Stimulated activated CD4-positive, alpha-beta T cell treated with anti-CD3 and anti-CD28 coated beads, Interleukin-1b, Interleukin-23, amount 100 ng/mL, for 4 hours (primary cell): ENCODE results near the gene DECR2.
A peak's percentile ranks its signal among the peaks of the same experiment; 100 is the strongest.
"Not testable (repeated sequence)": the region's sequence is repeated elsewhere in the genome, so short reads cannot be mapped to it uniquely, and the experiment has no call there.

Experiments
- DNase-seq, 2 donors: peaks; one replicate each; pipeline ENCODE4 v3.0.0-alpha.2; 2020; ENCODE audit warnings: low read depth in 2 of 2

DECR2 gene

DNA sequence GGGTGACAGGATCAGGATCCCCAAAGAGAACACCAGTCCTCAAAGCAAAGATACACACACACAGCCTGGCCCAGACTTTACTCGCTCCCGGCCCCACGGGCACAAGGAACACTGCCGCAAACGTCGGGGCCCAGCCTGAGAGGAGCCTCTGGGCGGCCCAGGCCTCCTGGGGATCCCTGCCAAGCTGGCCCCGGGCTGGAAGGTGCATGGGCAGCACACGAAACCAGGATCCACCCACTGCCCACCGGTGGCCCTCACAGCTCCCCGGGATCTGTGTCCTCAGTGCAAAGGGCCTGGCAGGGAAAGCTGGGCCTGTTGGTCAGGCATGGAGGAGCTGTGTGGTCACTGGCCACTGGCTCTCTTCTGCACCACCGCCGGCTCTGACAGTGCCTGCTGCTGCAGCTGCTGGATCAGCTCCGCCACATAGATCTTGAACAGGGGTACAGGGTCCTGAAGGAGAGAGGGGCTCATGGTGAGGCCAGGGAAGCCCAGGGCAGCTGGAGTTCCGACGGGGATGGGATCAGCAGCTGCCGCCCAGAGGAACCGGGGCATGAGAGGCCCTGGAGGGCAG, 34.3 kb upstream of the DECR2 start:
- DNase-seq, result no peak

DNA sequence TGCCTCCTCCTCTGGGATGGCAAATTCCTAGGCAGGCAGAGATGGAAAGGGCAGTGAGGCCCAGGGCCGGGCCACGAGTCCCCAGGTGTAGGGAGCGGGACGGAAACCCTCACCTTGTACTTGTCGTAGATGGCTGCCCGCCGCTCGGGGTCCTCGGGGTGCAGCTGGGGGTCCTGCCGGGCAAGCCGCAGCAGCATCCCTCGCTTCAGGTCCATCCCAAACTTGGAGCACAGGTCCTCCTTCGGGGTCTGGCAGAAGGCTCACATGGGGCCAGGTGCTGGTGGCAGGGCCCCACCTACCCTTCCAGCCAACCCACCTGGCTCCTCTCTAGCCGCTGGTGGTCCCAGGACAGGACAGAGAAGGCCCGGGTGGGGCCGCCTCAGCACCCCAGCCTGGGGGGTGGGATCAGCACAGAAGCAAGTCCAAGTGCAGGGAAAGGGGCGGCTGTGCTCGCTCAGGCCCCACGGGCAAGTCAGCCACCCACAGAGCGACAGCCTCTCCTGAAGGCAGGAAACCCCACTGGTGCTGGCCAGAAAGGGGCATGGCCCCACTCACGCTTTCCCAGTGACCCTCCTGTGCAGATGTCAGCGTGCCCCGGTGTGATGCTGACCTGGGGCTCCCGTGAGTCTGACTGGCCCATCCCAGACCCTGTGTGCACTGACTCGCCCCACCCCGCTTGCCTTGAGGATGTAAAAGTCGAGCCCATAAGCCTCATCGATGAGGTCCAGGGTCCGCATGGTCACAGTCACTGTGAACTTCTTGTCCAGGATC, 33.1 kb upstream of the DECR2 start:
- DNase-seq, result no peak

- DNase-seq, result no peak
Measured at GRCh38 chr16:369275-369865, 32.3 kb upstream of the DECR2 start.

DNA sequence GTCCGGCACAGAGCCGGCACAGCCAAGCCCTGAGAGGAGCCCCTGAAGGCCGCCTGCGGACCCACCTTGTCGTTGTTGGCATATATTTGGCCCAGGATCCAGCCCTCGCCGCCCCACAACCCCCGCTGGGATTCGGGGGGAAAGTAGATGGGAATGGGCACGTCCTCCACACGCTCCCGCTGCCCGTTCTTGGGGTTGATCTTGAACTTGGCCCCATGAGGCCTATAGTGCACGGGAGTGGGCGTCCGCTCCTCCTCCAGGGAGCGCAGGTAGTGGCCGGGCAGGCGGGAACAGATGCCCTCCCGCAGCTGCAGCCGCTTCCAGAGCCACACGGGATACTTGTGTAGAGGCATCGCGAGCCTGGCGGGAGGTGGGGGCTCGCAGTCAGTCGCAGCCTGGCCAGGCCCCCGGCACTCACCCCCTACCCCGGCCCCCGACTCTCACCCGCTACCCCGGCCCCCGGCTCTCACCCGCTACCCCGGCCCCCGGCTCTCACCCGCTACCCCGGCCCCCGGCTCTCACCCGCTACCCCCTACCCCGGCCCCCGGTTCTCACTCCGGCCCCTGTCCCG, 31.7 kb upstream of the DECR2 start:
- DNase-seq, result no peak

DNA sequence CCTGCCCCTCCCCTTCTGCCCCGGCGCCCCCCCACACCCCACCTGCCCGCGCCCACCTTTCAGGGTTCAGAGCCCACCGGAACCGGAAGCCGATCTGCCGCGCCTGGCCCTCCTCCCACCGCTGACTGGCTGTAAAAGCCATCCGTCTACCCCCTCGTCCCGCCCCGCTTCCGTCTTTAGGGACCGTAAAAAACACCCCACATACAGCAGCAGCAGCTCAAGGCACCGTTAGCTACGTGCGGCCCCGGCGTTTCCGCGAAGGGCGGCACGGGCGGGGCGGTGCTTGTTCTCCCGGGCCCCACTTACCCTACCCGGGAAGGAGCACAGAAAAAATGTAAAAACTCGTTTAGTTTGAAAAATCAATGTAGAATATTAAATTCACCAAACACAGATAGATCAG, 31.2 kb upstream of the DECR2 start, which contains the start of gene MRPL28:
Gene MRPL28, minus strand, starts transcription at position 96 of the 400 bp plus-strand sequence. CDS start 320 bp downstream, outside the sequence.
- DNase-seq, result peak; percentile 89 to 91

GRCh38 chr16:370979-371514, 30.6 kb upstream of the DECR2 start:
- DNase-seq, result no peak

- no peak for DNase-seq
Measured at GRCh38 chr16:371515-372301, 30.0 kb upstream of the DECR2 start.

DNA sequence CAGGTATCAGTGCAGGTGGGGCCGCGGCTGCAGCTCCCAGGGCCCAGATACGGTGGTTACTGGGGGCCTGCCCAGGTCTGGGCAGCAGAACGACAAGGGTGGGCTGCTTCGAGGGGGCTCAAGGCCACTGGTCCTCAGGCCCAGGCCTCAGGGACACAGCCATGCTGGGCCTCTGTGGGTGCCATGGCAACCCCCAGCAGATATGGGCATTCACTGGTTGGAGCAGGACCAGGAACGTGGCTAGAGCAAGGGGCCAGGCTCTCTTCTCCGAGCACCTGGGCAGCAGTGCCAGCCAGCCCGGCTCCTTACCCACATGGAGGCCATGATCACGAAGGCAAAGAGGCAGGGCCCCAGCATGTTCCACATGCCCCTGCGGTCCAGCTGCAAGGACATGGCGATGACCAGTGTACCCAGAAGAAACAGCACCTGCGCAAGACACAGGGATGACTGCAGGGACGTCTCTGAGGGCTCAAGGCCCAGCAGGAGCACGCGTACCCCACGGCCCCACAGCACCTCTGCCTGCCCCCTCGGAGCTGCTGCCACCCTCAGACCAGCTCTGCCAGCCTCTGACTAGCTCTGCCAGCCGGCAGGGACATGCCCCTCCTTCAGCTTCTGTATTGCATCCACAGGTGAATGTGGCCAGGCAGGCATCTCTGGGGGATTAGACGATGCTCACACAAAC, 29.2 kb upstream of the DECR2 start:
- DNase-seq, result no peak

- DNase-seq, result no peak
Measured at GRCh38 chr16:373020-373598, 28.6 kb upstream of the DECR2 start.

DNA sequence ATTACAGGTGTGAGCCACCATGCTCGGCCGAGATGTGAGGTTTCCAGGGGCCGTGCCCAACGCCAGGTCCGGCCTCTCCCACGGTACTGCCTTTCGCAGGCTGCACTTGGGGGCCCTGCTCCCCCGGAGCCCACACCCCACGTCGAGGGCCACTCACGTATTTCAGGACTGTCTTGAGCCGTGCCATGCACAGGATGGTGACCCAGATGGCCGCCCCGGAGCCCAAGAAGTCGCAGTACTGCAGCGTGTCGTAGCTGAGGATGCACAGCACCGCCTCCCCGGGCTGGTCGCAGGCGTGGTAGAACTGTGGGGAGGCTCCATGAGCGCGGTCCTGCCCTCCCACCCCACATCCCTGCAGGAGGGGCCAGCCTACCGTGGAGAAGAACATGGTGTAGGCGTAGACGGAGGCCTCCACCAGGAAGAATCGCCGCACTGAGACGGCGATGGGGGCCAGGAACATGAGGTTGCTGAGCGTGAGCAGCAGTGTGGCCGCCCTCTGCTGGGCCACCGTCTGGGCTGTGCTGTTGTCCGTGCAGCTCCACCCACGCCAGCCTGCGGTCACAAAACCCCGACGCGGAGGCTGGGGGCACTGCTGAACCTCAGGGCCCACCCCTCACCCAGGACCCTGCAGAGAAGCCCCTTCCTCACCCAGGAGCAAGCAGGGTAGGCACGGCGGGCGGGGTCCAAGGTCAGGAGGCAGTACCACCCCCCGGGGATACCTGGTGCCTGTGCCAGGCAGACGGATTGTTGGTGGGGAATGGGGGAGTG, 27.7 kb upstream of the DECR2 start:
- no peak for DNase-seq

DNA sequence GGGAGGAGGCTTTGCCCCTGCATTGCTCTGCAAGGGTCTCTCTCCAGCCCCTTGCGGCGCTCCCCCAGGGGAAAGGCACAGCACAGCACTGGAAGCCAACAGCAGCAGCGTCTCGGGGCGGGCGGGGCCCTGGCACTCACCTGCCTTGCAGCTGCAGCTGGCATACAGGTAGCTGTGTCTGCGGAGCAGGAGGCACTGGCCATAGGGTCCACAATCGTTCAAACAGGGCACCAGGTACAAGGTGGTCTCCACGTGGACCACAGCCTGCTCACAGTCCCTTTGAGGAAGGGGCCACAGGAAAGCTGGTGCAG, 27.1 kb upstream of the DECR2 start:
- no peak for DNase-seq

DNA sequence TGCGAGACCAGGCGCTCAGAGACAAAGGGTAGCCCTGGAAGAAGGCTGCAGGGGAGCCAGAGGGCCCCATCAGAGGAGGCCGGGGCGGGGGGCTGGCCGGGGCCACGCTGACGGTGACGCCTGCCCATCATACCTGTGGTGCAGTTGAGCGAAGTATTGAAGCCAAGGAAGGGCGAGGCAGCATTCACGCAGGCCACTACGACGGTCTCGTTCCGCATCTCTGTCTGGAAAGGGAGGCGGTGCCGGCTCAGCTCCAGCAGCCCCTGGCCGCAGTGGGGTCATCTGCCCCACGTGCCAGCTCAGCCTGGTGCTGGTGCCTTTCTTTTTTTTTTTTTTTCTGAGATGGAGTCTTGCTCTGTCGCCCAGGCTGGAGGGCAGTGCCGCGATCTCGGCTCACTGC, 26.5 kb upstream of the DECR2 start:
- DNase-seq, result no peak

- DNase-seq, result no peak
Measured at GRCh38 chr16:375927-376816, 25.5 kb upstream of the DECR2 start.

DNA sequence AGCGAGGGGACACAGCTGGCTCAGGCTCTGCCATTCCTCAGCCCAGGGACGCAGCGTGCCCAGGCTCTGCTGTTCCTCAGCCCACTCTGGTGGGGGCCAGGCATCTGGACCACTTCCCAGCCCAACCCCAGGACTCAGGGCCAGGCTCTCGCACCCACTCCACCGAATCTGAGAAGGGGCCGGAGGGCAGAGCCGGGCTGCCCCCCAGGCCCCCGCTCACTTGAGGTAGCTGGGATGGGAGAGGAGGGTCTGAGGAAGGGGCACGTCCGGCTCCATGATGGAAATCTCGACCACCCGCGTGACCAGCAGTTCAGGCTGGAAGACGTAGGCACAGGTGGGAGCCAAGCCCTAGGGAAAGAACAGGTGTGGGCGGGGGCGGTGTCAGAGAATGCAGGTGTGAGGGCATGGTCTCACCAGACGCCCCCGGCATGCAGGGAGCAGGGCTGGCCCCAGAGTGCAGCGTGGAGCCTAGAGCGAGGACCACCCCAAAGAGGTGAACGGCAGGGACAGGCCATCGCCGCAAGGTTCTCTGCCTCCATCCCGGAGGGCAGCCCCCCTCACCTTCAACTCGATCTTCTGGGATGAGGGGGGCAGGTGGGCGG, 24.8 kb upstream of the DECR2 start:
- DNase-seq, result no peak

DNA sequence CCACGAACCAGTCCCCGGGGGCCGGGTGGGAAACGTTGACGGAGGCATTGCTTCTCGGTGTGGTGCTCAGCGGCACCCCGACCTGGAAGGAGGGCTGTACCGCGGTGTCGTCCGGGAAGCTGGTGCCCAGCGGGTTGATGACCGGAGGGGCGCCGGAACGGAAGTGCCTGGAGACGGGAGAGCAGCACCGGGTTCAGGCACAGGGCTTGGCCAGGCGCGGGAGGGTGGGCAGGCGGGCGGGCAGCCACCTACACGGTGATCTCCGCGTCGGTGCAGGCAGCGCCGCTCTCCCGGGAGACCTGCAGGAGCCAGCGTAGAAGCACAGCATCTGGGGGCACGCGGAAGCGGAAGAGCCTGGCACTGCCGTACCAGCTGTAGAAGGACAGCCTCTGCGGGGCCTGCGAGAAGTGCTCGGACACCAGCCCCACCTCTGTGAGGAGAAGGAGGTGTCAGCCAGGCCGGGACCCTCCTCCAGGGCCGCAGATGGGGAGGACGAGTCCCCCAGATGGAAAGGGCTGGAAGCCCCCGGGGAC, 24.2 kb upstream of the DECR2 start:
- no peak for DNase-seq

GRCh38 chr16:378113-378820, 23.4 kb upstream of the DECR2 start:
- DNase-seq, result not testable (repeated sequence)

DNA sequence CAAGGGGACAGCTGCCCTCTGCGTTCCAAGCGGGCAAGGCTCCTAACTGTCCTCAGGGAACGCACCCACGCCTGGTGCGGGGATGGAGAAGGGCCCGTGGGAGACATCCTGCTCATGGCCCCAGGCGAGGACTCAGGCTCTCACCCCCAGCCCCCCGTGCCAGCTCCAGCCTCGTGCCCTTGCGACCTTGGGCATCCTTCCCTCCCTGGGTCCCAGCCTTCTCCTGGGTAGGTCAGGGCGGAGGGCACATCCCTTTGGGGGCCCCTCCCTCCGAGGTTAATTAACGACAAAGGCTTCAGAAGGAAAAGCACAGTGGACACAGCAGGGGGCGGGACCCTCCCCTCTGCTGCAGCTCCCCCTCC, 22.9 kb upstream of the DECR2 start:
- no peak for DNase-seq
